GM19240 (cell line): ENCODE results near the gene GPALPP1.
"Not testable (repeated sequence)": the region's sequence is repeated elsewhere in the genome, so short reads cannot be mapped to it uniquely, and the experiment has no call there.

Source experiments
- DNase-seq: peaks from one replicate; pipeline ENCODE4 v3.0.0; 2011; ENCODE audit warnings: low spot score; ENCODE audit not compliant: insufficient read length

The GPALPP1 gene

GRCh38 chr13:45007225-45007624 is 17.9 kb downstream of the GPALPP1 start:
- no peak for DNase-seq

- no peak for DNase-seq
Measured at GRCh38 chr13:45007823-45008222, 18.5 kb downstream of the GPALPP1 start.

DNA sequence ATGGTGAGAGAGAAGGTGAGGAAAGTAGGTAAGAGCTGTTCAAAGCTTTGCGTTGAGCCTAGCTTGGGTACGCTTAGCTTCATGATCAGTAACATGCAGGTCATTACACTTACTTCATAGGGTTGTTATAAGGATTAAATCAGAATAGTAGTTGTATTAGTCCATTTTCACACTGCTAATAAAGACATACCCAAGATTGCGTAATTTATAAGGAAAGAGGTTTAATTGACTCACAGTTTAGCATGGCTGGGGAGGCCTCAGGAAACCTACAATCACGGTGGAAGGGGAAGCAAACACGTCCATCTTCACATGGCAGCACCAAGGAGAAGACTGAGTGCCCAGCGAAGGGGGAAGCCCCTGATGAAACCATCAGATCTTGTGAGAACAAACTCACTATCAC is 21.9 kb downstream of the GPALPP1 start:
- DNase-seq: no peak

GRCh38 chr13:45015300-45015699 is 26.0 kb downstream of the GPALPP1 start:
- DNase-seq: no peak

DNA sequence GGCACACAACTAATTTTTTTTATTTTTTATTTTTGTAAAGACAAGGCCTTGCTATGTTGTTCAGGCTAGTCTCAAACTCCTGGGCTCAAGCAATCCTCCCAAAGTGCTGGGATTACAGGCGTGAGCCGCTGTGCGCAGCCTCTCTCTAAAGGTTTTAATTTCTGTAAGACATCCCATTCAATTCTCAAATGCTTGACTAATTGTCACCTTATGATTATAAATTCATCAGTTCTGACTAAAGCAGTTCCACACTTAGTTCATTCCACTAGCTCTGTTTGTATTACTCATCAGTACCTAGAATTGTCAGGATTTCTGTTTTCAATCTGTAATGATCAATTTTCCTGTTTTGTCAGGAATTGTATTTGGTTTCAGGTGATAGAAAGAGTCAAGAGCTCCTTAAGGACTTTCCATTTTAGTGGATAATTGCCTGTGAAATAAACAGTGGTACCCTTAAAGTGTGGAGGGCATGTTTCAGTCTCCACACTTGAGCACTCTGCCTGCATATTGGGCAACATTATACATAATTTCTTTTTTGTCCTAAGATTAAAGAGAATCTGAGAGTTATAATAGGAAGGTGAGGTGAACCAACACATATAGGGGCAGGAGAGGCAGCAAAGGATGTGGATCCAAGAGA is 27.6 kb downstream of the GPALPP1 start:
- DNase-seq: no peak

- DNase-seq: not testable (repeated sequence)
Measured at GRCh38 chr13:45019981-45020380, 30.6 kb downstream of the GPALPP1 start.

DNA sequence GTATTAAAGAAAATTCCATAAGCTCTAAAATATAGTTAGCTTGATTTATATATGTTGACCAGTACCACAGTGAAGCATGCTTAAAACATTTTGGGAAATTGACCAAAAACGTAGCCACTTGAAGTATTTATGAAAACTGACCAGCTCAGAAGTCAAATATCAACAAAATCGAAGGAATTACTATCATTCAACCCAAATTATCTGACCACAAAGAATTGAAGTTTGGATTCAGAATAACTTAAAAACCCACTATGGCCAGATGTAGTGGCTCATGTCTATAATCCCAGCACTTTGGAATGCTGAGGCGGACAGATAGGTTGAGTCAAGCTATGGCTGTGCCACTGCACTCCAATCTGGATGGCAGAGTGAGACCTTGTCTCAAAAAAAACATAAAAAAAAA is 31.9 kb downstream of the GPALPP1 start:
- no peak for DNase-seq

DNA sequence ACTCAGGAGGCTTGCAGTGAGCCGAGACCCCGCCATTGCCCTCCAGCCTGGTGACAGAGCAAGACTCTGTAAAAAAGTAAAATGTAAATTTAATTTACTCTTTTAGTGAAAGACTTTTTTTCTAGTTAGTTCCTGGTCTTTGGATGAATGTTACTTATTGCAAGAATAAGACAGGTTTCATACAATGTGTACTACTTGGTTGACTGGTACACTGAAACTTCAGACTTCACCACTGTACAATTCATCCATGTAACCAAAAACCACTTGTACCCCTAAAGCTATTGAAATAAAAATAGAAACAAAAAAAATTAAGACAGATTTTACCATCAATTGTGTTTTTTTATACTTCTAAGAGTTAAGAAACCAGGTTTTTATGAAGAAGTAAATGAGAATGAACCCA is 35.5 kb downstream of the GPALPP1 start:
- DNase-seq: no peak

DNA sequence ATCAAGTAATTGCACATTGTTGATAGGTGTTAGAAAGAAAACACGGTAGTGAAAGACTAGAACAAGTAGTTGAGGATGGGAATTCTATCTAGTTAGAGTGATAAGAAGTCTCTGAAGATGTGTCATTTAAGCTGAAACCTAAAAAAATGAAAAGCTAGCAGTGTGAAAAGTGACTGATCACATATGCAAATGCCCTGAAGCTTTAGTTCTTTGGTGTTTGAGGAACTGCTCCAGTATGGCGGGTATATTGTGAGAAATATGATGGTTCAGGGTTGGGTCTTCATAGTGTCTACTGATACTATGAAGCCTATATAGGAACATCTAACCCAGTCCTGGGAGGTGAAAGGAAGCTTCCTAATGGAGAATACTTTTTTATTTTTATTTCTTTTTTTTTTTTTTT is 45.0 kb downstream of the GPALPP1 start:
- no peak for DNase-seq

GRCh38 chr13:45036206-45036605 is 46.9 kb downstream of the GPALPP1 start:
- DNase-seq: no peak

DNA sequence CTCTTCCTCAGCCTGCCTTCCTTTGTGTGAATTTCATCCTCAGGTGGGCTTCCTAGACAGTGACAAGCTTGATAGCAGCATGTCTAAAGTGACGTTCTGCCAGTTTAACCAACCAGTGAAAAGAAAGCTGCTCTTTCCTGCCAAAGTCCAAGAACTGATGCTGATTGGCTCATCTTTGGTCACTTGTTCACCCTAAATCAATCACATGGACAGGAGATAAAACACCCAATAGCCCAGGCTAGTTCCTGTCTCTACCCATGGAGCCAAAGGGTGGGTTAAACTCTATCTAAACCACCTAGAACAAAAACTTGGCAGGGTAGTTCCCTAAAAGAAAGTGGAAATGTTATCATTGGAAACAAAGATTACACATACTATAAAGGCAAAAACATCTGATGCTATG is 50.8 kb downstream of the GPALPP1 start:
- DNase-seq: no peak

- no peak for DNase-seq
Measured at GRCh38 chr13:45040622-45041021, 51.3 kb downstream of the GPALPP1 start.

GRCh38 chr13:45042539-45042938 is 53.2 kb downstream of the GPALPP1 start:
- no peak for DNase-seq

DNA sequence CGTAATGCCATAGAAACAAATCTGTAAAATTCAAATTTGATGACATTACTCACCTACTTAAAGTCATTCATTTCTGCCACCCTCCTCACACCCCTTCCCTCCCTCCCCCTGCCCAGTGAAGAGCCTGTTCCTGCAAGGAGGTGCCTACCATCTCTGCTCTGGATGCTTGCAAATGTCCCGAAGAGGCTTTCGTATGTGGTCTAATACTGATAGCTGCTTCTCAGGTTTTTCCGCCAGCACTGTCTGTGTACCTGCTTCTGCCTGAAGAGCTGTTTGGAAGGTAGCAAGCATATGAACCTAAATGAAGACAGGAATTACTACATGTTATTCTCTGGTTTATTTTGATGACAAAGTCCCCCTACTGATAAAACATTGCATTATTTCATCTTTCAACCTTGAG is 57.1 kb downstream of the GPALPP1 start:
- no peak for DNase-seq

- peak; percentile 72 for DNase-seq
Measured at GRCh38 chr13:45047394-45048310, 58.3 kb downstream of the GPALPP1 start.

- DNase-seq: no peak
Measured at GRCh38 chr13:45048890-45049407, 59.6 kb downstream of the GPALPP1 start.

DNA sequence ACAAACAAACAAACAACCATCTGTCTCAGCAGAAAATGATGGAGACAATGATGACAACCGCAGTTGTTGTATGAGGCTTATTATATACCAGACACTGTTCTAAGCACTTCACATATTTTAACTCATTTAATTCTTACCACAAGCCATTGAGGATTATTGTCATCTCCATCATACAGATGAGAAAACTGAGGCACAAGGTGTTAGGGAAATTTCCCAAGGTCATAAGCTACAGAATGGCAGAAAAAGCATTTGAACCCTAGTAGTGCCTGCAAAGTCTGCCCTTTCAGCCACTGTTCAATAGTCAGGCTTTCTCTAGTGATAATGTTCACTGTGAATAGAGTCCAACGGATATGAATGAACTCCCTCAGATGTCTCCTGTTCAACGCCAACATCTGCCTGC is 60.1 kb downstream of the GPALPP1 start:
- no peak for DNase-seq

- DNase-seq: no peak
Measured at GRCh38 chr13:45051315-45051714, 62.0 kb downstream of the GPALPP1 start.

- DNase-seq: no peak
Measured at GRCh38 chr13:45055198-45055901, 66.0 kb downstream of the GPALPP1 start.

GRCh38 chr13:45055902-45056648 is 66.7 kb downstream of the GPALPP1 start:
- DNase-seq: no peak

GRCh38 chr13:45060062-45060461 is 70.7 kb downstream of the GPALPP1 start:
- DNase-seq: no peak
